ENCODE data around the gene WNT6. TPM values are rescaled to one million over a fixed set of nuclear protein-coding genes. Genes with fewer than 3 reads are reported as not detected.

Gene WNT6
- total RNA-seq, 4 donors from 2014 or later: 0.36 to 3.9 (median 2.1) TPM

- DNase-seq (no peak), ATAC-seq (no peak)
- Histone ChIP-seq H3K9me3 (no peaks in the 10 kb centered on the region), H3K4me1 (peaks cover 6 to 21% of the 10 kb centered on the region in 2 donors), H3K27ac (peak overlapping the region; percentile 95), H3K27me3 (no peaks in the 10 kb centered on the region), H3K36me3 (peaks cover 0 to 17% of the 10 kb centered on the region in 2 donors), H3K4me3 (no peak overlapping the region)
- in situ Hi-C loops (cut with MboI; ENCODE audit: low sequenced_read_pairs in 4 of 4): no loop called here
- intact Hi-C loops (cut with DNase I; ENCODE audit: low total_unique reads): no loop called here
- TF ChIP-seq CTCF (IDR thresholded peaks at IDR 0.05 in 4 of 5, conservative IDR thresholded peaks at IDR 0.05 in 1 of 5): no peak
- no peak for TF ChIP-seq POLR2A (IDR thresholded peaks at IDR 0.05)
Observed at GRCh38 chr2:218815649-218816048, 44.0 kb upstream of the WNT6 start.

GRCh38 chr2:218816561-218817011, 43.0 kb upstream of the WNT6 start:
- Histone ChIP-seq H3K27ac (peak overlapping the region; percentile 95), H3K4me3 (no peak overlapping the region), H3K9me3 (no peaks in the 10 kb centered on the region), H3K36me3 (peaks cover 0 to 17% of the 10 kb centered on the region in 2 donors), H3K27me3 (no peaks in the 10 kb centered on the region), H3K4me1 (peaks cover 6 to 31% of the 10 kb centered on the region in 2 donors)
- ATAC-seq: peak; percentile 82 to 84
- TF ChIP-seq POLR2A (IDR thresholded peaks at IDR 0.05) (peak; percentile 42 to 67), CTCF (IDR thresholded peaks at IDR 0.05 in 4 of 5, conservative IDR thresholded peaks at IDR 0.05 in 1 of 5) (no peak)
- peak; percentile 84 to 89 for DNase-seq
- intact Hi-C loops (cut with DNase I; ENCODE audit: low total_unique reads): no loop called here
- in situ Hi-C loops (cut with MboI; ENCODE audit: low sequenced_read_pairs in 4 of 4): no loop called here

- DNase-seq: no peak
- peaks cover 6 to 40% of the 10 kb centered on the region in 2 donors for H3K4me1 ChIP-seq
- TF ChIP-seq POLR2A (IDR thresholded peaks at IDR 0.05) (no peak), CTCF (IDR thresholded peaks at IDR 0.05 in 4 of 5, conservative IDR thresholded peaks at IDR 0.05 in 1 of 5) (no peak)
- in situ Hi-C loops (cut with MboI; ENCODE audit: low sequenced_read_pairs in 4 of 4) (no loop called here), intact Hi-C loops (cut with DNase I; ENCODE audit: low total_unique reads) (no loop called here)
- peaks cover 0 to 16% of the 10 kb centered on the region in 2 donors for H3K36me3 ChIP-seq
- ATAC-seq: no peak
- no peaks in the 10 kb centered on the region for H3K9me3 ChIP-seq
- no peaks in the 10 kb centered on the region for H3K27me3 ChIP-seq
- no peak overlapping the region for H3K4me3 ChIP-seq
- peak overlapping the region; percentile 95 for H3K27ac ChIP-seq
Observed at GRCh38 chr2:218819093-218819492, 40.5 kb upstream of the WNT6 start.

- in situ Hi-C loops (cut with MboI; ENCODE audit: low sequenced_read_pairs in 4 of 4) (no loop called here), intact Hi-C loops (cut with DNase I; ENCODE audit: low total_unique reads) (loop anchor here (10.0 kb wide), 1 partner anchor 986 kb away; no protein-coding TSS in a partner anchor)
- no peak overlapping the region for H3K4me3 ChIP-seq
- H3K4me1 ChIP-seq: peaks cover 10 to 54% of the 10 kb centered on the region in 2 donors
- H3K27me3 ChIP-seq: no peaks in the 10 kb centered on the region
- peaks cover 0 to 14% of the 10 kb centered on the region in 2 donors for H3K36me3 ChIP-seq
- H3K27ac ChIP-seq: peak overlapping the region; percentile 95
- DNase-seq (no peak), ATAC-seq (no peak)
- TF ChIP-seq CTCF (IDR thresholded peaks at IDR 0.05 in 4 of 5, conservative IDR thresholded peaks at IDR 0.05 in 1 of 5): no peak
- TF ChIP-seq POLR2A (IDR thresholded peaks at IDR 0.05): peak in 1 of 2 donors; percentile 7
- no peaks in the 10 kb centered on the region for H3K9me3 ChIP-seq
Observed at GRCh38 chr2:218820746-218821369, 38.7 kb upstream of the WNT6 start.

Data from gastrocnemius medialis (tissue), 4 donors.